ENCODE results near the gene COG4. TPM values are rescaled to one million over a fixed set of nuclear protein-coding genes. Genes with fewer than 3 reads are reported as not detected.

The COG4 gene
- polyA plus RNA-seq, 2 of the 4 experiments (the other 2 are of a cell fraction), result 42.7 to 48.2 TPM

- TF ChIP-seq HMGXB4 (CRISPR knock-in tag; IDR thresholded peaks at IDR 0.05; ENCODE audit: borderline replicate concordance) (no peak), RFX5 (IDR thresholded peaks at IDR 0.05) (no peak), RNF2 (IDR thresholded peaks at IDR 0.05; ENCODE audit: borderline replicate concordance, low read depth) (no peak), RAD21 (conservative IDR thresholded peaks at IDR 0.05 in 1 of 2, IDR thresholded peaks at IDR 0.05 in 1 of 2) (no peak), REST (IDR thresholded peaks at IDR 0.05) (no peak)
Measured at GRCh38 chr16:70563636-70564035, 40.3 kb upstream of the COG4 start (continued).

- FAIRE-seq, result no peak
- ChIA-PET CTCF (interaction anchor here (0.6 to 1.7 kb wide), 4 partner anchors 9 to 92 kb away, joined by 3 to 4 read pairs (median 3); no protein-coding TSS in a partner anchor), POLR2A (no interaction called here)
- DNase-seq (ENCODE audit: low read depth in 1 of 2, low spot score in 1 of 2), result no peak
- no peaks in the 10 kb centered on the region for H3K9me3 ChIP-seq
- 96% methylated on average over 9 of the region's 9 CpGs for WGBS (ENCODE audit: missing lambda C conversion rate)
- no peak overlapping the region for H3K27ac ChIP-seq
- no peak overlapping the region for H3K4me2 ChIP-seq
- no peak overlapping the region for H3K4me3 ChIP-seq
- TF ChIP-seq SMC3 (IDR thresholded peaks at IDR 0.05) (no peak), CBX2 (IDR thresholded peaks at IDR 0.05; ENCODE audit: borderline replicate concordance, low read depth) (no peak), MAFK (IDR thresholded peaks at IDR 0.05; ENCODE audit: partially characterized antibody) (no peak), FOXS1 (CRISPR knock-in tag; IDR thresholded peaks at IDR 0.05) (no peak), ESRRA (IDR thresholded peaks at IDR 0.05; ENCODE audit: borderline replicate concordance, low read length) (no peak), REST (IDR thresholded peaks at IDR 0.05) (no peak)
- no peaks in the 10 kb centered on the region for H3K4me1 ChIP-seq
- ATAC-seq, result no peak; a peak in 1 of 6 replicates
Measured at GRCh38 chr16:70561623-70562022, 38.3 kb upstream of the COG4 start.

GRCh38 chr16:70556063-70556462 is 32.7 kb upstream of the COG4 start:
- CTCF ChIA-PET, result interaction anchor here (1.2 to 2.0 kb wide), 2 partner anchors 94 to 98 kb away, joined by 3 to 8 read pairs; no protein-coding TSS in a partner anchor
- POLR2A ChIA-PET, result no interaction called here

More at GRCh38 chr16:70556063-70556462, 32.7 kb upstream of the COG4 start:
- no peak for FAIRE-seq
- H3K4me1 ChIP-seq, result no peaks in the 10 kb centered on the region
- no peak overlapping the region for H3K27ac ChIP-seq
- TF ChIP-seq POLR2A (IDR thresholded peaks at IDR 0.05; ENCODE audit: low read length), result no peak
- no peak for TF ChIP-seq RARB (CRISPR knock-in tag; IDR thresholded peaks at IDR 0.05)
- TF ChIP-seq MAFK (IDR thresholded peaks at IDR 0.05; ENCODE audit: partially characterized antibody), result no peak
- no peak for TF ChIP-seq CBX2 (IDR thresholded peaks at IDR 0.05; ENCODE audit: borderline replicate concordance, low read depth)
- no peak for TF ChIP-seq TP53 (CRISPR knock-in tag; IDR thresholded peaks at IDR 0.05)
- TF ChIP-seq HOXA7 (CRISPR knock-in tag; IDR thresholded peaks at IDR 0.05), result no peak
- no peak for TF ChIP-seq FOXS1 (CRISPR knock-in tag; IDR thresholded peaks at IDR 0.05)
- TF ChIP-seq KDM5A (IDR thresholded peaks at IDR 0.05), result no peak
- TF ChIP-seq MYC (IDR thresholded peaks at IDR 0.05; ENCODE audit: borderline replicate concordance, low read length), result no peak
- TF ChIP-seq JUNB (IDR thresholded peaks at IDR 0.05), result no peak
- TF ChIP-seq RCOR1 (IDR thresholded peaks at IDR 0.05; ENCODE audit: low read depth, low read length), result no peak
- no peak for TF ChIP-seq JUN (IDR thresholded peaks at IDR 0.05)
- no peak for DNase-seq (ENCODE audit: low read depth in 1 of 2, low spot score in 1 of 2)
- no peak overlapping the region for H3K4me2 ChIP-seq
- H3K9me3 ChIP-seq, result no peaks in the 10 kb centered on the region
- no peak overlapping the region for H3K4me3 ChIP-seq
- no peak for ATAC-seq
- WGBS (ENCODE audit: missing lambda C conversion rate), result 96% methylated on average over 3 of the region's 3 CpGs

All from A549 (cell line).